ENCODE data around the gene DDAH1. TPM values are rescaled to one million over a fixed set of nuclear protein-coding genes. Genes with fewer than 3 reads are reported as not detected.

DDAH1 gene
- total and polyA plus RNA-seq, 2 donors (not counting 3 experiments of a cell fraction or from before 2014, with no cell fraction given): 44.0 to 75.2 TPM

GRCh38 chr1:85325920-85326319 lies 139.0 kb downstream of the DDAH1 start:
- BruUV-seq (replicated peaks): no TSS peak
- Histone ChIP-seq H3K9ac (replicated peaks; ENCODE audit: extremely low read depth, insufficient read depth, low read length) (no peak overlapping the region), H3K79me2 (ENCODE audit: control insufficient read depth, insufficient read depth, low read length) (peaks cover 29% of the 10 kb centered on the region), H3K4me1 (ENCODE audit: control insufficient read depth, extremely low read depth, insufficient read depth, low read length) (peaks cover 82% of the 10 kb centered on the region), H2AFZ (ENCODE audit: low read depth, low read length) (no peak overlapping the region), H3K27me3 (ENCODE audit: control insufficient read depth in 2 of 2, insufficient read depth in 2 of 2, low read length in 2 of 2) (no peaks in the 10 kb centered on the region), H3K27ac (ENCODE audit: insufficient read depth, low read depth, low read length) (peak overlapping the region; percentile 22), H3K9me1 (replicated peaks; ENCODE audit: control insufficient read depth, extremely low read depth, insufficient read depth, low read length) (no peaks in the 10 kb centered on the region), H3K4me3 (replicated peaks in 1 of 3; ENCODE audit: insufficient read depth in 1 of 3, low read depth in 1 of 3, low read length in 3 of 3) (no peak overlapping the region), H4K20me1 (replicated peaks; ENCODE audit: control insufficient read depth, extremely low read depth, insufficient read depth, low read length) (no peaks in the 10 kb centered on the region), H3K36me3 (ENCODE audit: control insufficient read depth in 2 of 2, extremely low read depth in 1 of 2, insufficient read depth in 2 of 2, low read length in 2 of 2) (no peaks in the 10 kb centered on the region), H3K4me2 (ENCODE audit: insufficient read depth, low read length) (no peak overlapping the region), H3K9me3 (replicated peaks; ENCODE audit: control insufficient read depth, insufficient read depth, low read length) (no peaks in the 10 kb centered on the region)
- FAIRE-seq (no peak), DNase-seq (ENCODE audit: low read depth, low spot score) (no peak)
- POLR2A ChIA-PET: no interaction called here
- dilution Hi-C loops (cut with MboI; ENCODE audit: extremely low pct_ligation_motif_present, low sequenced_read_pairs) (no loop called here), intact Hi-C loops (cut with micrococcal nuclease) (loop anchor here (5.0 kb wide), 1 partner anchor 754 kb away; the partner anchor contains the start of gene CTBS)
- CTCF ChIA-PET: no interaction called here
- TF ChIP-seq MYC (IDR thresholded peaks at IDR 0.05; ENCODE audit: low read depth, low read length) (no peak), EZH2 (IDR thresholded peaks at IDR 0.05; ENCODE audit: borderline replicate concordance, low read depth, low read length, severe bottlenecking) (no peak), POLR2AphosphoS5 (IDR thresholded peaks at IDR 0.05; ENCODE audit: insufficient read depth, low read depth, low read length) (no peak), GATA2 (IDR thresholded peaks at IDR 0.05; ENCODE audit: insufficient read depth, insufficient read length, low read depth, low read length) (no peak)

GRCh38 chr1:85323770-85324169 lies 141.2 kb downstream of the DDAH1 start:
- Histone ChIP-seq H3K9ac (replicated peaks; ENCODE audit: extremely low read depth, insufficient read depth, low read length) (no peak overlapping the region), H3K9me3 (replicated peaks; ENCODE audit: control insufficient read depth, insufficient read depth, low read length) (no peaks in the 10 kb centered on the region), H3K27ac (ENCODE audit: insufficient read depth, low read depth, low read length) (no peak overlapping the region), H3K4me3 (replicated peaks in 1 of 3; ENCODE audit: insufficient read depth in 1 of 3, low read depth in 1 of 3, low read length in 3 of 3) (no peak overlapping the region), H3K79me2 (ENCODE audit: control insufficient read depth, insufficient read depth, low read length) (peaks cover 29% of the 10 kb centered on the region), H4K20me1 (replicated peaks; ENCODE audit: control insufficient read depth, extremely low read depth, insufficient read depth, low read length) (no peaks in the 10 kb centered on the region), H3K36me3 (ENCODE audit: control insufficient read depth in 2 of 2, extremely low read depth in 1 of 2, insufficient read depth in 2 of 2, low read length in 2 of 2) (no peaks in the 10 kb centered on the region), H3K4me2 (ENCODE audit: insufficient read depth, low read length) (no peak overlapping the region), H3K4me1 (ENCODE audit: control insufficient read depth, extremely low read depth, insufficient read depth, low read length) (peaks cover 84% of the 10 kb centered on the region), H3K9me1 (replicated peaks; ENCODE audit: control insufficient read depth, extremely low read depth, insufficient read depth, low read length) (no peaks in the 10 kb centered on the region), H2AFZ (ENCODE audit: low read depth, low read length) (no peak overlapping the region), H3K27me3 (ENCODE audit: control insufficient read depth in 2 of 2, insufficient read depth in 2 of 2, low read length in 2 of 2) (no peaks in the 10 kb centered on the region)
- TF ChIP-seq MYC (IDR thresholded peaks at IDR 0.05; ENCODE audit: low read depth, low read length): no peak
- no peak for TF ChIP-seq JUN (IDR thresholded peaks at IDR 0.05; ENCODE audit: borderline replicate concordance, insufficient read depth, insufficient read length, low read depth)
- no TSS peak for BruUV-seq (replicated peaks)
- intact Hi-C loops (cut with micrococcal nuclease): no loop called here
- ChIA-PET POLR2A (interaction anchor here (1.0 to 1.1 kb wide), 2 partner anchors 10 to 13 kb away, joined by 3 to 4 read pairs; no protein-coding TSS in a partner anchor), CTCF (interaction anchor here (1.1 to 1.4 kb wide), 4 partner anchors 8 to 369 kb away, joined by 3 to 5 read pairs (median 4); no protein-coding TSS in a partner anchor)
- DNase-seq (ENCODE audit: low read depth, low spot score) (no peak), FAIRE-seq (no peak)
- dilution Hi-C loops (cut with MboI; ENCODE audit: extremely low pct_ligation_motif_present, low sequenced_read_pairs): loop anchor here (25.0 kb wide), 1 partner anchor 364 kb away; no protein-coding TSS in a partner anchor
